Prostate gland (tissue), 2 donors: Measurements from ENCODE around the gene GOLGA2. TPM values are rescaled to one million over a fixed set of nuclear protein-coding genes. Genes with fewer than 3 reads are reported as not detected.
"Not testable (repeated sequence)": the region's sequence is repeated elsewhere in the genome, so short reads cannot be mapped to it uniquely, and the experiment has no call there.

Source experiments
- DNase-seq: peaks from one replicate; pipeline ENCODE4 v3.0.0-alpha.2; 2019; ENCODE audit warnings: low spot score
- H3K27ac ChIP-seq, 2 donors: fragments of 200-600 bp; sonication (generic); 2 replicates each; pipeline ENCODE4 v1.5.1; 2017 to 2019
- H3K27me3 ChIP-seq: fragments of 200-600 bp; sonication (generic); replicated peaks from 2 replicates; pipeline ENCODE4 v1.5.1; 2019; ENCODE audit not compliant: insufficient read depth
- H3K36me3 ChIP-seq, 2 donors: fragments of 200-600 bp; sonication (generic); 1 replicate in 1 of 2; 2 replicates in 1 of 2; pipeline versions ENCODE4 v1.5.1 to v1.8.1; 2017 to 2019
- H3K4me1 ChIP-seq: fragments of 200-600 bp; sonication (generic); replicated peaks from 2 replicates; pipeline ENCODE4 v1.5.1; 2019
- H3K4me3 ChIP-seq, 2 donors: fragments of 200-600 bp; sonication (generic); 2 replicates each; pipeline ENCODE4 v1.5.1; 2017 to 2019
- H3K9me3 ChIP-seq: fragments of 200-600 bp; sonication (generic); 2 replicates; pipeline ENCODE4 v1.5.1; 2017
- POLR2A ChIP-seq: fragments of 450-650 bp; IDR thresholded peaks from one replicate; pipeline ENCODE4 v1.6.1; 2016; ENCODE audit warnings: antibody characterized with exemption, mild to moderate bottlenecking
- POLR2AphosphoS5 ChIP-seq: sonication (generic); formaldehyde crosslinking; IDR thresholded peaks from one replicate; pipeline ENCODE4 v1.6.1; 2017; ENCODE audit warnings: antibody characterized with exemption
- WGBS: methylation state at CpG from one replicate; pipeline ENCODE4 v1.1.5; 2018; 5-methylcytosine and 5-hydroxymethylcytosine counted together
- intact Hi-C: fragments of 100-400 bp; cut with DNase I; formaldehyde crosslinking; loops from one replicate; pipeline ENCODE4 v1.14.2; 2022
- total RNA-seq, 2 donors: library from RNA; depleted of rRNA; stranded (reverse); fragments of >200 nt; gene quantifications; one replicate each; pipeline ENCODE4 v1.1.0, GENCODE V29; 2016
- TF ChIP-seq, protein P1 (sequence below), 4 experiments: fragments of 200-600 bp in 2 of 4; fragments of 450-650 bp in 2 of 4; sonication (generic) in 2 of 4; IDR thresholded peaks; 1 replicate in 3 of 4; 2 replicates in 1 of 4; pipeline ENCODE4 v1.5.1; 2016 to 2019; ENCODE audit warnings: antibody characterized with exemption in 4 of 4, mild to moderate bottlenecking in 2 of 4, moderate library complexity in 2 of 4

The GOLGA2 gene
- total RNA-seq, 2 donors from 2014 or later = 92.1 to 147 TPM

- Histone ChIP-seq H3K27me3 (no peaks in the 10 kb centered on the region), H3K27ac (no peak overlapping the region), H3K4me3 (no peak overlapping the region), H3K4me1 (no peaks in the 10 kb centered on the region), H3K9me3 (no peaks in the 10 kb centered on the region), H3K36me3 (no peaks in the 10 kb centered on the region)
- 95% methylated on average over 6 of the region's 6 CpGs for WGBS
- DNase-seq = no peak
- TF ChIP-seq, protein P1, sequence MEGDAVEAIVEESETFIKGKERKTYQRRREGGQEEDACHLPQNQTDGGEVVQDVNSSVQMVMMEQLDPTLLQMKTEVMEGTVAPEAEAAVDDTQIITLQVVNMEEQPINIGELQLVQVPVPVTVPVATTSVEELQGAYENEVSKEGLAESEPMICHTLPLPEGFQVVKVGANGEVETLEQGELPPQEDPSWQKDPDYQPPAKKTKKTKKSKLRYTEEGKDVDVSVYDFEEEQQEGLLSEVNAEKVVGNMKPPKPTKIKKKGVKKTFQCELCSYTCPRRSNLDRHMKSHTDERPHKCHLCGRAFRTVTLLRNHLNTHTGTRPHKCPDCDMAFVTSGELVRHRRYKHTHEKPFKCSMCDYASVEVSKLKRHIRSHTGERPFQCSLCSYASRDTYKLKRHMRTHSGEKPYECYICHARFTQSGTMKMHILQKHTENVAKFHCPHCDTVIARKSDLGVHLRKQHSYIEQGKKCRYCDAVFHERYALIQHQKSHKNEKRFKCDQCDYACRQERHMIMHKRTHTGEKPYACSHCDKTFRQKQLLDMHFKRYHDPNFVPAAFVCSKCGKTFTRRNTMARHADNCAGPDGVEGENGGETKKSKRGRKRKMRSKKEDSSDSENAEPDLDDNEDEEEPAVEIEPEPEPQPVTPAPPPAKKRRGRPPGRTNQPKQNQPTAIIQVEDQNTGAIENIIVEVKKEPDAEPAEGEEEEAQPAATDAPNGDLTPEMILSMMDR (IDR thresholded peaks at IDR 0.05) = no peak
- TF ChIP-seq POLR2A (no peak), POLR2AphosphoS5 (no peak)
- intact Hi-C loops = no loop called here
These were observed 6.7 kb upstream of the GOLGA2 start for GRCh38 chr9:128282500-128282899.

- no peak for TF ChIP-seq POLR2A
- TF ChIP-seq POLR2AphosphoS5 = no peak
- TF ChIP-seq, protein P1 (IDR thresholded peaks at IDR 0.05) = no peak
- H3K27me3 ChIP-seq = no peaks in the 10 kb centered on the region
- DNase-seq = no peak
- no peaks in the 10 kb centered on the region for H3K9me3 ChIP-seq
- 96% methylated on average over 5 of the region's 5 CpGs for WGBS
- peak overlapping the region in 1 of 2 donors; percentile 49 for H3K27ac ChIP-seq
- H3K36me3 ChIP-seq = no peaks in the 10 kb centered on the region
- H3K4me3 ChIP-seq = no peak overlapping the region
- intact Hi-C loops = no loop called here
- H3K4me1 ChIP-seq = peaks cover 7% of the 10 kb centered on the region
These were observed 4.3 kb upstream of the GOLGA2 start for GRCh38 chr9:128280084-128280622.

DNA sequence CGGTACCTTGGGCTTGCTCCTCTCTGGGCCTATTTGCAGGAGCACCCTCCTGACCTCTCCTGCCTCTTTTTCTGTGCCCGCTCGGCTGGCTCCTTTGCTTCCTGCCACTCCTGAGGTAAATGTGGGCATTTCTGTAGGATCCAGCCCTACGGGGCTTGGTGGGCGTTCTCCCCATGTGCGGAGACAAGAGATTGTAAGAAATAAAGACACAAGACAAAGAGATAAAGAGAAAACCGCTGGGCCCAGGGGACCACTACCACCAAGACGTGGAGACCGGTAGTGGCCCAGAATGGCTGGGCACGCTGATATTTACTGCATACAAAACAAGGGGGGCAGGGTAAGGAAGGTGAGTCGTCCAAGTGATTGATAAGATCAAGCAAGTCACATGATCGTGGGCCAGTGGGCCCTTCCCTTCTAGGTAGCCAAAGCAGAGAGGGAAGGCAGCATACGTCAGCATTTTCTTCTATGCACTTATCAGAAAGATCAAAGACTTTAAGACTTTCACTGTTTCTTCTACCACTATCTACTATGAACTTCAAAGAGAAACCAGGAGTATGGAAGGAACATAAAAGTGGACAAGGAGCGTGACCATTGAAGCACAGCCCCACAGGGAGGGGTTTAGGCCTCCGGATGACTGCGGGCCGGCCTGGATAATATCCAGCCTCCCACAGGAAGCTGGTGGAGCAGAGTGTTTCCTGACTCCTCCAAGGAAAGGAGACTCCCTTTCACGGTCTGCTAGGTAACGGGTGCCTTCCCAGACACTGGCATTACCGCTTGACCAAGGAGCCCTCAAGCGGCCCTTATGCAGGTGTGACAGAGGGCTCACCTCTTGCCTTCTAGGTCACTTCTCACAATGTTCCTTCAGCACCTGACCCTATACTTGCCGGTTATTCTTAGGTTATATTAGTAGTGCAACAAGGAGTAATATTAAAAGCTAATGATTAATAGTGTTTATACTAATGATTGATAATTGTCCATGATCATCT lies 3.6 kb upstream of the GOLGA2 start:
- intact Hi-C loops = loop anchor here (10.0 kb wide), 1 partner anchor 85 kb away; the partner anchor contains the start of gene CIZ1

GRCh38 chr9:128276574-128277270 lies 915 bp upstream of the GOLGA2 start:
- WGBS = 6% methylated on average over 23 of the region's 23 CpGs

More for the DNA sequence above, 3.6 kb upstream of the GOLGA2 start:
- H3K36me3 ChIP-seq, H3K4me3 ChIP-seq, H3K27me3 ChIP-seq, H3K4me1 ChIP-seq, DNase-seq, H3K9me3 ChIP-seq: not testable (repeated sequence)
- 70% methylated on average over 22 of the region's 22 CpGs for WGBS
- H3K27ac ChIP-seq = peak overlapping the region; percentile 26 to 49

More at GRCh38 chr9:128276574-128277270, 915 bp upstream of the GOLGA2 start:
- Histone ChIP-seq H3K4me3 (peak overlapping the region; percentile 65 to 91), H3K27me3 (no peaks in the 10 kb centered on the region), H3K9me3 (no peaks in the 10 kb centered on the region), H3K27ac (peak overlapping the region; percentile 85 to 91), H3K36me3 (no peaks in the 10 kb centered on the region), H3K4me1 (peaks cover 12% of the 10 kb centered on the region)
- TF ChIP-seq POLR2A = no peak
- no peak for TF ChIP-seq POLR2AphosphoS5
- TF ChIP-seq, protein P1 (IDR thresholded peaks at IDR 0.05) = no peak
- intact Hi-C loops = loop anchor here (10.0 kb wide), 1 partner anchor 82 kb away; the partner anchor contains the start of gene CIZ1
- peak; percentile 10 for DNase-seq
